Suppressor macrophage treated with lipopolysaccharide for 1 hour (primary cell): ENCODE measurements around the gene CEP192.
"Not testable (repeated sequence)": the region's sequence is repeated elsewhere in the genome, so short reads cannot be mapped to it uniquely, and the experiment has no call there.

Experiments
- DNase-seq, 3 donors: peaks; one replicate each; pipeline ENCODE4 v3.0.0-alpha.2; 2020 to 2022

The CEP192 gene, protein sequence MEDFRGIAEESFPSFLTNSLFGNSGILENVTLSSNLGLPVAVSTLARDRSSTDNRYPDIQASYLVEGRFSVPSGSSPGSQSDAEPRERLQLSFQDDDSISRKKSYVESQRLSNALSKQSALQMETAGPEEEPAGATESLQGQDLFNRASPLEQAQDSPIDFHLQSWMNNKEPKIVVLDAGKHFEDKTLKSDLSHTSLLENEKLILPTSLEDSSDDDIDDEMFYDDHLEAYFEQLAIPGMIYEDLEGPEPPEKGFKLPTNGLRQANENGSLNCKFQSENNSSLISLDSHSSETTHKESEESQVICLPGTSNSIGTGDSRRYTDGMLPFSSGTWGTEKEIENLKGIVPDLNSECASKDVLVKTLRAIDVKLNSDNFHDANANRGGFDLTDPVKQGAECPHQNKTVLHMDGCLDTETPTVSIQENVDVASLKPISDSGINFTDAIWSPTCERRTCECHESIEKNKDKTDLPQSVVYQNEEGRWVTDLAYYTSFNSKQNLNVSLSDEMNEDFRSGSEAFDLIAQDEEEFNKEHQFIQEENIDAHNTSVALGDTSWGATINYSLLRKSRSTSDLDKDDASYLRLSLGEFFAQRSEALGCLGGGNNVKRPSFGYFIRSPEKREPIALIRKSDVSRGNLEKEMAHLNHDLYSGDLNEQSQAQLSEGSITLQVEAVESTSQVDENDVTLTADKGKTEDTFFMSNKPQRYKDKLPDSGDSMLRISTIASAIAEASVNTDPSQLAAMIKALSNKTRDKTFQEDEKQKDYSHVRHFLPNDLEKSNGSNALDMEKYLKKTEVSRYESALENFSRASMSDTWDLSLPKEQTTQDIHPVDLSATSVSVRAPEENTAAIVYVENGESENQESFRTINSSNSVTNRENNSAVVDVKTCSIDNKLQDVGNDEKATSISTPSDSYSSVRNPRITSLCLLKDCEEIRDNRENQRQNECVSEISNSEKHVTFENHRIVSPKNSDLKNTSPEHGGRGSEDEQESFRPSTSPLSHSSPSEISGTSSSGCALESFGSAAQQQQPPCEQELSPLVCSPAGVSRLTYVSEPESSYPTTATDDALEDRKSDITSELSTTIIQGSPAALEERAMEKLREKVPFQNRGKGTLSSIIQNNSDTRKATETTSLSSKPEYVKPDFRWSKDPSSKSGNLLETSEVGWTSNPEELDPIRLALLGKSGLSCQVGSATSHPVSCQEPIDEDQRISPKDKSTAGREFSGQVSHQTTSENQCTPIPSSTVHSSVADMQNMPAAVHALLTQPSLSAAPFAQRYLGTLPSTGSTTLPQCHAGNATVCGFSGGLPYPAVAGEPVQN (N-terminal part only)

DNA sequence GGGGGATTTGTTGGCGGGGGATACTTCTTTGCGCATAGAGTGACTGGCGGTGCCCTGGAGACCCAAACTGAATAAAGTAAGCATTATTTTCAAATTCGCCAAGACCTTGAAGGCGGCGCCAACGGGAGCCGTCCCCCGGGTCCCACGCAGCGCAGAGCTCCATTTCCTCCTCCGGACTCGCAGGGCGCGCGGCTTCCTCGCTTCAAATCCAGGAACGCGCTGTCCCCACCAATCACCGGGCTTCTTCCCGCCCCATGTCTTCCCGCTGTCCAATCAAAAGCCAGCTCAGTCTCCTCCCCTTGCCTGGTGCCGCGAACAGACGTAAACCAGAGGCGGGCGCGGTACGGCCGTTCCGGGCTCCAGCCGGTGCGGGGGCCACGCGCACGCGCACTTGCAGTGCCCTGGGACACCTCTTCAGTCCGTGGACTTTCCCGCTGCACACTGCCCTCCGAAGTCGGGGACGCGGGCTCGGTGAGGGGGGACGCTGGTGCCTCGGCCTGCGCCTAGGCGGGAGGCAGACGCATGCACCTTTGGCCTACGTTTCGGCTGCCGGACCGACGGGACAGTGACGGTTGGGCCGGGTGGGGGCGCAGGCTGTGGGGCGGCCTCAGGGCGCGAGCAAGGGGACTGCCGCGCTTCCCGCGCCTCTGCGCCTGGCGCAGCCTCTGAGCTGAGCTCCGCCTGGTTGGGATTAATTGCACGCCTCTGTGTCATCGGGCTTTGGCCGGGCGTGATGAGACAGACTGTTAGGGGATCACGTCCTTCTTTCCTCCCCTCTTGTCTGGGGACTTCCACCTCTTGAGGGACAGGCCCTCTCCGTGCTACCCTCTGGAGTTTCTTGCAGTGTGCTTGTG is at the start of gene CEP192:
TSS of gene CEP192 (plus strand) at position 396 of the 854 bp plus-strand sequence. CDS start 8,063 bp downstream, outside the sequence.
- peak; percentile 98 to 99 (median 99) for DNase-seq

- no peak for DNase-seq
These were observed 47.9 kb upstream of the CEP192 start for GRCh38 chr18:12943215-12943614.

GRCh38 chr18:12944709-12945108 is 46.5 kb upstream of the CEP192 start:
- DNase-seq = peak in 2 of 3 donors; percentile 16 to 19

DNA sequence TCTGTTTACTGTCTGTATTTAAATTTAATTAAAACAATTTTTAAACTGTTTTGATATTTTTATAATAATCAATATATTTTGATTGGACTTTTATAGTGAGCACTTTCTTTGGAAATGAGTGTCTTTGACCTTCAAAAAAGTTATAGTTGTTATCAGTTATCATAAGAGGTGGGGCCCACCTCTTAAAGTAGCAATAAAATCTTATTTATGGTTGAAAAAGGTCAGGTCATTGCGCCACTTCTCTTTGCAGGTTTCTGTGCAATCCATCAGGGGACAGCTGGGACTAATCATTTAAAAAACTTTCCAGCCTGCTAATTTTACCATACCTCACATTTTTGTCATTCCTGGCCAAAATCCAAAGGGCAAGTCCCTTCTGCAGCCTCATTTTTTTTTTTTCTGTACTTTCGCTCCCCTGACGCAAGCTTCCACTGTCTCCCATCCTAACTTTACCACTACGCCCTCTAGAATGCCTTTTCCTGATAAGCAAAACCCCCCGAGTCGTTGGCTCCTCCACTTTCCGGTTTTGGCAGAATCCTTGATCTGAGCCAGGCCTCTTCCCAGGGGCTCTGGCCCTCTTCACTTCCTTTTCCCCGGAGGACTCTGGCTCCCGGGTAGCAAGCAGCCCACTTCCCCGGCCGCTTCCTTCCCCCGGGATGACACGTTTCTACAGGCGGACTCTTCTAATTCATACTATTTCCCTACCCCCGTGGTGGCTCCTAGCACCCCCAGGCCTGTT is 44.4 kb upstream of the CEP192 start:
- peak; percentile 63 to 81 (median 74) for DNase-seq

DNA sequence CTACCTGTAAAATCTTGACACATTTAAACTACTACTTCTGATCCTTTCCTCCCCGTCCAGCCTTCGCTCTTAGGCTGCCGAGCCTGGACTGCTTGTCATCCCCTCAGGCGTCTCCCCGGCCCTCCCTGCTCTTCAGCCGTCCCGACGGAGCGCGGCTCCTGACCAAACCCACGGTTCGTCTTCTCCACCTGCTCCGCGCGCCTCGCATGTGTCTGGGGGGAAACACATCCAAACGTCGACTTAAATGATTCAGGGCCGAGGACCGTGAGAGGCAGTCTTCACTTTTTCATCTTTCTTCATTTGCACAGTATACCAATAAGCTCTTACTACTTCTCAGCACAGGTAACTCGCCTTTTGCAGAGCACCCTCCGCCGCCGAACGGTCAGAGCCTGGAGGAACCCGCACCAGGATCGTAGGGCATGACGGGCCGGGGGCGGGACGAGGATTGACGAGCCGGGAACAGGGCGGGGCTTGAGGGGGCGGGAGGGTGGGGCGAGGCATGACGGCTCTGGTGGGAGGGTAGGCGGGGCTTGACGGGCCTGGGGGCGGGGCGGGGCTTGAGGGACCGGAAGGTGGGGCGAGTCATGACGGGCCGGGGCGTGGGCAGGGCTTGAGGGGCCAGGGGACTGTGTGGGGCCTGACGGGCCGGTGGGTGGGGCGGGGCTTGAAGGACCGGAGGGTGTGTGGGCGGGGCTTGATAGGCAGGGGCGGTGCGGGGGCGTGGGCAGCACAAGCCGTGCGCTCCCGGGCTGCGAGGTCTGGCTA is 43.7 kb upstream of the CEP192 start, which contains the start of gene SEH1L:
TSS of gene SEH1L (plus strand) at position 727 of the 765 bp plus-strand sequence. CDS start 111 bp downstream, outside the sequence.
- peak; percentile 99 to 100 (median 100) for DNase-seq

DNA sequence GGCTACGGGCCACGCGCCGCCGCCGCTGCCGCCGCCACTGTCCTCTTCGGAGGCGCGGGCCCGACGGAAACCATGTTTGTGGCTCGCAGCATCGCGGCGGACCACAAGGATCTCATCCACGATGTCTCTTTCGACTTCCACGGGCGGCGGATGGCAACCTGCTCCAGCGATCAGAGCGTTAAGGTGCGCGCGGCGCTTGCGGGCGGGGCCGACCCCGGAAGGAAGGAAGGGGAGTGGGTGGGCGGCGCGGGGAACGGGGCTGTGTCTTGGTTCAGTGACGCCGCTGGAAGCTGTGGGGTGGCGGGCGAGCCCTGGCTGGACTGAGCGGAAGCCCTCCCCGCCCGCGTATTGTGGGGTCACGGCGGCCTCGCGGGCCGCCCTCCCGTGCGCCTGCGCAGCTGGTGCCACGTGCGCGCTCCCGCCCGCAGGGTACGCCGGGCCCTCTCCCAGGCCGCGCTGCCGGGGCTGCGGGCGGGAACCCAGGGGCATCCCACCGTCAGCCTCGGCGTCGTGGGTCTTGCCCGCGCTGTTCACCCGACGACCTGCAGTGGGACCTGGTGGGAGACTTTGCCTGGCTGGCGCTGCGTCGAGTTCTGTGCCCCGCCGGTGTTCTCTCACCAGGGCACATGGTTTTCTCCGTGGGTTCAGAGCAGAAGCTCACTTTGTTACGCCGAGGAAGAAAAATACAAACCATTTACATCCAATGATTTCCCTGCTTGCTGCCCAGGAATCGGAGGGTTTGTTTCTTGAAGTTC is 42.9 kb upstream of the CEP192 start:
- peak; percentile 94 to 97 (median 97) for DNase-seq

- DNase-seq = no peak
These were observed 32.7 kb upstream of the CEP192 start for GRCh38 chr18:12958478-12958877.

GRCh38 chr18:12960395-12960794 is 30.8 kb upstream of the CEP192 start:
- DNase-seq = no peak

DNA sequence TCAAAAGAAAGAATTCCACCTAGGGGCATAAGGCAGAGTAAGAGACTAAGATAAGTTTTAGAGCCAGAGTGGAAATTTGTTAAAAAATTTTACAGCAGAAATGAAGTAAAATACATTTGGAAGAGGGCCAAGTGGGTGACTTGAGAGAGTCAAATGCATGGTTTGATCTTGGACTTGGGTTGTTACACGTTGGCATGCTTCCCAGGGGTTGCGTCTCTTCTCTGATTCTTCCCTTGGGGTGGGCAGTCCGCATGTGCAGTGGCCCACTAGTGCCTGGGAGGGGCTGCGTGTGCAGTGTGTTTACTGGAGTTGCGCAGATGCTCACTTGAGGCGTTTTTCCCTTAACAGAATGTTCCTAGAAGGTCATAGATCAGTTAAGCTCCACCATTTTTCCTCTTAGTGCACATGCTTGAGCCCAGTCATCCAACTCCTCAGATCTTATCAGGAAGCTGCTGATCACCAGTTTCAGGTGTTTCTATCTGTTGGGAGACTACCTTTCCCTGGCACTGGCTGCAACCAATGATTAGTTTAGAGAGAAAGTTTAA is 30.2 kb upstream of the CEP192 start:
- DNase-seq = no peak

GRCh38 chr18:12963069-12963468 is 28.1 kb upstream of the CEP192 start:
- DNase-seq = no peak

- no peak for DNase-seq
These were observed 23.0 kb upstream of the CEP192 start for GRCh38 chr18:12968115-12968514.

DNA sequence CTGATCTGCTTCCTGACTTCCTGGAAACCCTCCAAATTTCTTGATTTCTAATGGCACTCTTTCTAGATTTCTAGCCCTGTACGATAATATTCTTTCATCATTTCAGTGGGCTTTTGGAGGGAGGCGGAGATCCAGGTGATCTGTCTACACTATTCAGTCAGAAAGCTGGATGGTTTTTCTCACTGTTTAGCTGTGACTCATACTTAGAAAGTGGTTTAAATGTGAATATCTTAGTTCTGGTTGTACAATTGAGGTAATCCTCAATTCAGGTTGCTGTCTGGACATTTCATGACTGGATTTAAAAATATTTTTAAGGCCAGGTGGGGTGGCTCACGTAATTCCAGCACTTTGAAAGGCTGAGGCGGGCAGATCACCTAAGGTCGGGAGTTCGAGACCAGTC is 22.5 kb upstream of the CEP192 start:
- no peak for DNase-seq

- peak; percentile 43 to 60 (median 46) for DNase-seq
These were observed 17.5 kb upstream of the CEP192 start for GRCh38 chr18:12973562-12974213.

DNA sequence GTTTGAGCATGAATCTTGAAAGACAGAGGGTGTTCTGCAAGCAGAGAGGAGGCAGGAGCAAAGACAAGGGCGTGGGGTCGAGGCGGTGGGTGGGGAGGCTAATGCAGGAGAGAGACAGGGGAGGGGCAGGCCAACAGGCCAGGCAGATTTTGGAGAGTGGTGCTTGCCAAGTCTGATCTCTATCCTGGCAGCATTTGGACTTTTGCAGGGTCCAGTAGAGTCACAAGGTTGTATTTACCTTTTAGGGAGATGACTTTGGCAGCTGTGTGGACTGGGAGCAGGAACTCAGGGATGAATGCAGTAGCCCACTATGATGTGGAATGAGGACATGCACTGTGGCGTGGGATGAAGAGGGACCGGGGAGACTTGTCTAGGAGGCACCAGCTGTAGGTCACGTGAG is 15.7 kb upstream of the CEP192 start:
- DNase-seq = no peak

DNA sequence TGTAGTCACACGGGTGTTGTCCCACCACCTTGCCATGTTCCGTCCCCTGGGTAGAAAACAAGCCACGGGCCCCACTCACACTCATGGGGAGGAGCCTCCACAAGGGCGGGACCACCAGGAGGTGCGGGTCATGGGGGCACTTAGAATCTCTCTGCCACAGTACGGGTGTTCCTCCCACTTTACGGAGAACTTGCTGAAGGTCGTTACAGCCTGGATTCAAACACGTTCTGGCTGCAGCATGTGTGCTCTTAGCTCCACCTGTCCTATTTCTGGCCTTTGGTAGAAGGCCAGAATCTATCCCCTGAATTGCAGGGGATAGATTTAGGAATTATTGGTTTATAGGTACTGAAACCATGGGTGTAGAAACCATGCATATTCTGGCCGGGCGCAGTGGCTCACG is 14.9 kb upstream of the CEP192 start:
- no peak for DNase-seq

DNA sequence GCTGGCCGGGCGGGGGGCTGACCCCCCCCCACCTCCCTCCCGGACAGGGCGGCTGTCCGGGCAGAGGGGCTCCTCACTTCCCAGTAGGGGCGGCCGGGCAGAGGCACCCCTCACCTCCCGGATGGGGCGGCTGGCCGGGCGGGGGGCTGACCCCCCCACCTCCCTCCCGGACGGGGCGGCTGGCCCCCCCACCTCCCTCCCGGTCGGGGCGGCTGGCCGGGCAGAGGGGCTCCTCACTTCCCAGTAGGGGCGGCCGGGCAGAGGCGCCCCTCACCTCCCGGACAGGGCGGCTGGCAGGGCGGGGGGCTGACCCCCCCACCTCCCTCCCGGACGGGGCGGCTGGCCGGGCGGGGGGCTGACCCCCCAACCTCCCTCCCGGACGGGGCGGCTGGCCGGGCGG is 11.1 kb upstream of the CEP192 start:
- DNase-seq = not testable (repeated sequence)

DNA sequence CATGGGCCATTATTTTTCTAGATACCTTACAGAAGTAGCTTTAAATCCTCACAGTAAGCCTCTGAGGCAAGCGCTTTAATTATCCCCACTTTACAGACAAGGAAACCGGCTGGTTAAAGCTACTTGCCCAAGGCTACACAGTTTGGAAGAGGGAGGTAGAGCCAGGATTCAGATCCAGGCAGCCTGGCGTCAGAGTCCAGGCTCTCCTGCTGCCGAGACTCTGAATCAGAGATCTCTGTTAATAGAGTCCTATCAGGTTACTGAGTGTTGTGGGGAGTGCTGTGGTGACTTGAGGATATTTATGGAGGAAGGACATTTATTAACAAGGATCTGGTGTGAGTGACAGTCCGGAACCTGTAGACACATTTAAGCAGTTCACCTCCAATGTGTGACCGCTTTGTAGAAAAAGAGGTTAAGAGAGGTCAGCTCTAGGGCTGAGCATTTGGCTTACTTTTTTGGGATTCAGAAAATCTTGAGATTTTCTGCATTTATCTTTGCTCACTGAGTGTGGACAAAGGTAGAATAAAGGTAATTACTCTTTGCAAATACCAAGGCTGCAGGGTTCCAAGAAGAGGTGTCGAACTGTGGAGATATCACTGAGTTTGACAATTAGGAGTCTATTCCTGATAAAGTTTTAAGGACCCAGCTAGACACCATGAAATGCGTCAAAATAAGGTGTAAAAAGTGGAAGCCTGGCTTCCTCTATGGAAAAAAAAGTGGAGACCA is 1.6 kb upstream of the CEP192 start:
- no peak for DNase-seq

DNA sequence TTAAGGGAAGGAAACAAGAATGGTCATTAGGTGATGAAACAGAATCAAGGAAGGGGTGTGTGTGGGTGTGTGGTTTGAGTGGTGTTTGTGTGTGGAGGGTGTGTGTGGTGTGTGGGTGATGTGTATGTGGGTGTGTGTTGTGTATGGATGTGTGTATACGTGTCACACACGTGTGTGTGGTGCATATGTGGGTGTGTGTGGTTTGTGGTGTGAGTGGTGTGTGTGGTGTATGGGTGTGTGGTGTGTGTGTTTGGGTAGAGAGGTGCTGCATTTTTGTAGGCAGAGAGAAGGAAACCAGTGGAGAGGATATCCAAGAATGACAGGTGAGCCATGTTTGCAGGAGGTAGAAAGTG is 1.1 kb upstream of the CEP192 start:
- peak; percentile 43 to 49 (median 49) for DNase-seq
